Neural crest cell (in vitro differentiated cells): ENCODE results near the gene ARMC9. TPM values are rescaled to one million over a fixed set of nuclear protein-coding genes. Genes with fewer than 3 reads are reported as not detected.

Source experiments
- DNase-seq: peaks from one replicate; pipeline ENCODE4 v3.0.0; 2021; ENCODE audit warnings: low read depth, mixed read lengths, low spot score
- H3K27ac Mint-ChIP-seq: one replicate; pipeline ENCODE4 v1.8.0; 2021; ENCODE audit warnings: mild to moderate bottlenecking, mixed read lengths; ENCODE audit not compliant: unreplicated experiment
- H3K27me3 Mint-ChIP-seq: 2 replicates; pipeline ENCODE4 v1.8.0; 2021; ENCODE audit warnings: low read depth, mild to moderate bottlenecking, mixed read lengths
- H3K36me3 Mint-ChIP-seq: 2 replicates; pipeline ENCODE4 v1.8.0; 2021; ENCODE audit warnings: low read depth, mild to moderate bottlenecking, mixed read lengths
- H3K4me1 Mint-ChIP-seq: 2 replicates; pipeline ENCODE4 v1.8.0; 2021; ENCODE audit warnings: mixed read lengths
- H3K4me3 Mint-ChIP-seq: one replicate; pipeline ENCODE4 v1.8.0; 2021; ENCODE audit warnings: mild to moderate bottlenecking, mixed read lengths
- H3K9me3 Mint-ChIP-seq: 2 replicates; pipeline ENCODE4 v1.8.0; 2021; ENCODE audit warnings: mixed read lengths
- CTCF ChIP-seq: fragments of 200-600 bp; sonication (generic); conservative IDR thresholded peaks from 2 replicates; pipeline ENCODE4 v1.5.0; 2021; ENCODE audit warnings: antibody characterized with exemption, mild to moderate bottlenecking
- total RNA-seq: library from RNA; stranded (reverse); gene quantifications from 2 replicates; pipeline ENCODE4 v1.2.1, GENCODE V29; 2021

ARMC9 gene
- total RNA-seq, 1 donor from 2014 or later: 35.0 TPM

GRCh38 chr2:231388725-231389346 is 190.4 kb downstream of the ARMC9 start:
- Mint-ChIP-seq H3K4me1 (peaks cover 17% of the 10 kb centered on the region), H3K36me3 (peaks cover 9% of the 10 kb centered on the region), H3K27ac (peak overlapping the region; percentile 58)

GRCh38 chr2:231390667-231391066 is 192.2 kb downstream of the ARMC9 start:
- Mint-ChIP-seq H3K9me3 (no peaks in the 10 kb centered on the region), H3K27me3 (peaks cover 18% of the 10 kb centered on the region), H3K27ac (no peak overlapping the region), H3K4me3 (no peak overlapping the region), H3K4me1 (peaks cover 23% of the 10 kb centered on the region), H3K36me3 (peaks cover 4% of the 10 kb centered on the region)
- TF ChIP-seq CTCF: no peak
- DNase-seq: no peak

More at GRCh38 chr2:231388725-231389346, 190.4 kb downstream of the ARMC9 start:
- H3K27me3 Mint-ChIP-seq: peaks cover 7% of the 10 kb centered on the region
- no peak for DNase-seq
- no peak for TF ChIP-seq CTCF
- H3K9me3 Mint-ChIP-seq: peaks cover 4% of the 10 kb centered on the region
- no peak overlapping the region for H3K4me3 Mint-ChIP-seq

GRCh38 chr2:231391981-231392380 is 193.6 kb downstream of the ARMC9 start:
- Mint-ChIP-seq H3K27ac (no peak overlapping the region), H3K9me3 (no peaks in the 10 kb centered on the region), H3K27me3 (peaks cover 27% of the 10 kb centered on the region), H3K4me3 (no peak overlapping the region), H3K36me3 (no peaks in the 10 kb centered on the region), H3K4me1 (peaks cover 23% of the 10 kb centered on the region)
- DNase-seq: no peak
- no peak for TF ChIP-seq CTCF

GRCh38 chr2:231392431-231393148 is 194.2 kb downstream of the ARMC9 start:
- peaks cover 32% of the 10 kb centered on the region for H3K27me3 Mint-ChIP-seq
- DNase-seq: no peak
- no peaks in the 10 kb centered on the region for H3K36me3 Mint-ChIP-seq
- H3K9me3 Mint-ChIP-seq: no peaks in the 10 kb centered on the region
- peaks cover 23% of the 10 kb centered on the region for H3K4me1 Mint-ChIP-seq
- no peak overlapping the region for H3K27ac Mint-ChIP-seq
- TF ChIP-seq CTCF: no peak
- no peak overlapping the region for H3K4me3 Mint-ChIP-seq

GRCh38 chr2:231393149-231394131 is 195.0 kb downstream of the ARMC9 start:
- H3K27ac Mint-ChIP-seq: no peak overlapping the region
- peaks cover 19% of the 10 kb centered on the region for H3K4me1 Mint-ChIP-seq
- peaks cover 36% of the 10 kb centered on the region for H3K27me3 Mint-ChIP-seq
- TF ChIP-seq CTCF: peak; percentile 26
- no peaks in the 10 kb centered on the region for H3K9me3 Mint-ChIP-seq
- peak overlapping the region; percentile 23 for H3K4me3 Mint-ChIP-seq
- no peaks in the 10 kb centered on the region for H3K36me3 Mint-ChIP-seq
- DNase-seq: no peak
